TTC549 (cell line): ENCODE measurements around the gene SMLR1.
"Not testable (repeated sequence)": the region's sequence is repeated elsewhere in the genome, so short reads cannot be mapped to it uniquely, and the experiment has no call there.

Experiments used
- FAIRE-seq: peaks from 2 replicates; lab custom pipeline; 2012; peaks lifted over from hg19 to GRCh38; lab: Jason Lieb, UNC

Gene SMLR1

GRCh38 chr6:130827247-130828149 lies at the start of gene SMLR1:
TSS of gene SMLR1 (plus strand) at chr6:130827406. CDS start at chr6:130827414, 8 bp downstream.
- FAIRE-seq: no peak

GRCh38 chr6:130778946-130779657 lies 48.1 kb upstream of the SMLR1 start:
- FAIRE-seq: no peak

- no peak for FAIRE-seq
Observed at GRCh38 chr6:130779658-130780033, 47.6 kb upstream of the SMLR1 start.

- no peak for FAIRE-seq
Observed at GRCh38 chr6:130780122-130780521, 47.1 kb upstream of the SMLR1 start.

GRCh38 chr6:130781557-130781956 lies 45.6 kb upstream of the SMLR1 start:
- no peak for FAIRE-seq

- no peak for FAIRE-seq
Observed at GRCh38 chr6:130783416-130784107, 43.6 kb upstream of the SMLR1 start.

- FAIRE-seq: no peak
Observed at GRCh38 chr6:130787726-130788500, 39.3 kb upstream of the SMLR1 start.

GRCh38 chr6:130788954-130789353 lies 38.3 kb upstream of the SMLR1 start:
- no peak for FAIRE-seq

GRCh38 chr6:130794010-130794697 lies 33.1 kb upstream of the SMLR1 start:
- FAIRE-seq: no peak

- no peak for FAIRE-seq
Observed at GRCh38 chr6:130794738-130795137, 32.5 kb upstream of the SMLR1 start.

GRCh38 chr6:130796313-130796905 lies 30.8 kb upstream of the SMLR1 start:
- no peak for FAIRE-seq

- no peak for FAIRE-seq
Observed at GRCh38 chr6:130797061-130797460, 30.1 kb upstream of the SMLR1 start.

GRCh38 chr6:130801368-130801767 lies 25.8 kb upstream of the SMLR1 start:
- FAIRE-seq: not testable (repeated sequence)

- no peak for FAIRE-seq
Observed at GRCh38 chr6:130810307-130811030, 16.7 kb upstream of the SMLR1 start.

GRCh38 chr6:130811932-130812331 lies 15.3 kb upstream of the SMLR1 start:
- FAIRE-seq: no peak

GRCh38 chr6:130814506-130814905 lies 12.7 kb upstream of the SMLR1 start:
- no peak for FAIRE-seq

- FAIRE-seq: no peak
Observed at GRCh38 chr6:130815200-130816071, 11.8 kb upstream of the SMLR1 start.

- FAIRE-seq: no peak
Observed at GRCh38 chr6:130822736-130823135, 4.5 kb upstream of the SMLR1 start.

- FAIRE-seq: no peak
Observed at GRCh38 chr6:130824978-130825694, 2.1 kb upstream of the SMLR1 start.
